ENCODE measurements around the gene PLXNB2.
A peak's percentile ranks its signal among the peaks of the same experiment; 100 is the strongest.
"Not testable (repeated sequence)": the region's sequence is repeated elsewhere in the genome, so short reads cannot be mapped to it uniquely, and the experiment has no call there.

Gene PLXNB2

DNA sequence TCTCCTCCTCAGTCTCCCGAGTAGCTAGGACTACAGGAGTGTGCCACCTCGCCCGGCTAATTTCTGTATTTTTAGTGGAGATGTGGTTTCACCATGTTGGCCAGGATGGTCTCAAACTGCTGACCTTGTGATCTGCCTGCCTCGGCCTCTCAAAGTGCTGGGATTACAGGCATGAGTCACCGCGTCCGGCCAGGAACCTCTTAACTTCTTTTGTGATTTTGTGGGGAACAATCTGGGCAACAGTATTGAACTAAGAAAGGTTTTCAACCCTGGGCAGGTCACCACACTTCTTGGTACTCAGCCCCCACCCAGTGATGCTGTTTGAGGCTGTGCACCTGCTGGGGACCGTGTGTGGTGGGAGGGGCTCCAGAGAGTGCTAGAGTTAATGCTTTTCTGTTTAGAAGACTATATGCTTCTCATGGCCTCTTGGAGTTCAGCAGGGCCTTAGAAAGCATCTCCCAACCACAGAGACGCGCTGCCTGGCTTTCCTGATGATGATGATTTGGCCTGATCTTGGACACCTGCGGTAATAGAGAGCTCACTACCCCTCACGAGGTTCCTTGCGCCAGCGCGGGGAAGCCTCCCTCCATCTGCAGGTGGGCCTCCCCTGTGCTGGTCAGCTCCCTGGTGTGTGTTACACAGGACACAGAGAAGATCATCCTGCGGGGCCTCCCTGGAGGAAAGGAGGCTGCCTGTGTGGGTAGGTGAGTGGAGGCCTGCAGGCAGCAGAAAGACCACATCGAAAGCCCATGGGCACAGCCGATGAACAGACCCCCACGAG is 18.2 kb upstream of the PLXNB2 start:
- H3K9me3 ChIP-seq (ENCODE audit: severe bottlenecking), result no peaks in the 10 kb centered on the region
- no peak overlapping the region for H3K27ac ChIP-seq (ENCODE audit: poor library complexity, severe bottlenecking)
- no peak for DNase-seq (ENCODE audit: low spot score)
- peaks cover 10% of the 10 kb centered on the region for H3K4me1 ChIP-seq (ENCODE audit: insufficient read depth, poor library complexity, severe bottlenecking)
- peak overlapping the region; percentile 98 for H3K4me3 ChIP-seq (ENCODE audit: severe bottlenecking)
- ATAC-seq (ENCODE audit: low read depth), result no peak
- no peaks in the 10 kb centered on the region for H3K36me3 ChIP-seq (ENCODE audit: low read depth)
- TF ChIP-seq CTCF (IDR thresholded peaks at IDR 0.05; ENCODE audit: poor library complexity, severe bottlenecking), result no peak
- no peaks in the 10 kb centered on the region for H3K27me3 ChIP-seq (ENCODE audit: insufficient read depth, poor library complexity, severe bottlenecking)

GRCh38 chr22:50323900-50324299 is 16.5 kb upstream of the PLXNB2 start:
- no peak for TF ChIP-seq CTCF (IDR thresholded peaks at IDR 0.05; ENCODE audit: poor library complexity, severe bottlenecking)
- Histone ChIP-seq H3K4me1 (ENCODE audit: insufficient read depth, poor library complexity, severe bottlenecking) (peaks cover 10% of the 10 kb centered on the region), H3K36me3 (ENCODE audit: low read depth) (no peaks in the 10 kb centered on the region), H3K4me3 (ENCODE audit: severe bottlenecking) (no peak overlapping the region), H3K9me3 (ENCODE audit: severe bottlenecking) (no peaks in the 10 kb centered on the region), H3K27me3 (ENCODE audit: insufficient read depth, poor library complexity, severe bottlenecking) (no peaks in the 10 kb centered on the region), H3K27ac (ENCODE audit: poor library complexity, severe bottlenecking) (no peak overlapping the region)
- ATAC-seq (ENCODE audit: low read depth), result no peak
- DNase-seq (ENCODE audit: low spot score), result no peak

- peaks cover 10% of the 10 kb centered on the region for H3K4me1 ChIP-seq (ENCODE audit: insufficient read depth, poor library complexity, severe bottlenecking)
- not testable (repeated sequence) for H3K27ac ChIP-seq (ENCODE audit: poor library complexity, severe bottlenecking); H3K9me3 ChIP-seq (ENCODE audit: severe bottlenecking); H3K4me3 ChIP-seq (ENCODE audit: severe bottlenecking); H3K27me3 ChIP-seq (ENCODE audit: insufficient read depth, poor library complexity, severe bottlenecking); ATAC-seq (ENCODE audit: low read depth); DNase-seq (ENCODE audit: low spot score); H3K36me3 ChIP-seq (ENCODE audit: low read depth)
Measured at GRCh38 chr22:50322382-50323104, 15.1 kb upstream of the PLXNB2 start.

GRCh38 chr22:50320671-50321325 is 13.4 kb upstream of the PLXNB2 start:
- H3K27ac ChIP-seq (ENCODE audit: poor library complexity, severe bottlenecking), result no peak overlapping the region
- no peaks in the 10 kb centered on the region for H3K36me3 ChIP-seq (ENCODE audit: low read depth)
- H3K9me3 ChIP-seq (ENCODE audit: severe bottlenecking), result no peaks in the 10 kb centered on the region
- DNase-seq (ENCODE audit: low spot score) (no peak), ATAC-seq (ENCODE audit: low read depth) (no peak)
- H3K4me3 ChIP-seq (ENCODE audit: severe bottlenecking), result no peak overlapping the region
- TF ChIP-seq CTCF (IDR thresholded peaks at IDR 0.05; ENCODE audit: poor library complexity, severe bottlenecking), result no peak
- H3K27me3 ChIP-seq (ENCODE audit: insufficient read depth, poor library complexity, severe bottlenecking), result no peaks in the 10 kb centered on the region
- peaks cover 5% of the 10 kb centered on the region for H3K4me1 ChIP-seq (ENCODE audit: insufficient read depth, poor library complexity, severe bottlenecking)

DNA sequence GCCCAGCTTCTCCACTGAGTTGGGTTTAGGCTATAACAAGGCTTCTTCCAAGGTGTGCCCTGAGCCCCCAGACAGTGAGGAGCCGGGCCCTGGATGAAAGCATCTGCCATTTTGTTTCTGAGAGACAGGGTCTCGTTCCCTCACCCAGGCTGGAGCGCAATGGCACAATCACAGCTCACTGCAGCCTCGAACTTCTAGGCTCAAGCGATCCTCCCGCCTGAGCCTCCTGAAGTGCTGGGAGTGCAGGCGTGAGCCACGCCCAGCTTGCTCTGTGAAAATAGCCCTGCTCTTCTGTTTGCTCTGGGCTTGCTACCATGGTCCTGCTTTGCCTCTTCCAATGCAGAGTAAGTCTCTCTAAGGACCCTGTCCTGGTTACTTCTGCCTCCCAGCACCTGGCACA is 12.7 kb upstream of the PLXNB2 start:
- ATAC-seq (ENCODE audit: low read depth), result no peak
- Histone ChIP-seq H3K4me1 (ENCODE audit: insufficient read depth, poor library complexity, severe bottlenecking) (no peaks in the 10 kb centered on the region), H3K36me3 (ENCODE audit: low read depth) (no peaks in the 10 kb centered on the region), H3K4me3 (ENCODE audit: severe bottlenecking) (no peak overlapping the region), H3K27ac (ENCODE audit: poor library complexity, severe bottlenecking) (no peak overlapping the region), H3K27me3 (ENCODE audit: insufficient read depth, poor library complexity, severe bottlenecking) (no peaks in the 10 kb centered on the region), H3K9me3 (ENCODE audit: severe bottlenecking) (no peaks in the 10 kb centered on the region)
- TF ChIP-seq CTCF (IDR thresholded peaks at IDR 0.05; ENCODE audit: poor library complexity, severe bottlenecking), result no peak
- no peak for DNase-seq (ENCODE audit: low spot score)
